MM.1S (cell line): Measurements from ENCODE around the gene PAPLN.

Experiments
- EZH2 ChIP-seq: fragments of 300-600 bp; sonication (generic); optimal IDR thresholded peaks from 2 replicates; pipeline ENCODE3; 2017; ENCODE audit warnings: low read depth, mild to moderate bottlenecking, antibody characterized with exemption, low read length, mixed read lengths
- TF ChIP-seq, protein P1 (sequence below): fragments of 300-600 bp; sonication (generic); IDR thresholded peaks from 2 replicates; pipeline ENCODE4 v1.5.1; 2016; ENCODE audit warnings: antibody characterized with exemption, low read length, mixed read lengths

DNA sequence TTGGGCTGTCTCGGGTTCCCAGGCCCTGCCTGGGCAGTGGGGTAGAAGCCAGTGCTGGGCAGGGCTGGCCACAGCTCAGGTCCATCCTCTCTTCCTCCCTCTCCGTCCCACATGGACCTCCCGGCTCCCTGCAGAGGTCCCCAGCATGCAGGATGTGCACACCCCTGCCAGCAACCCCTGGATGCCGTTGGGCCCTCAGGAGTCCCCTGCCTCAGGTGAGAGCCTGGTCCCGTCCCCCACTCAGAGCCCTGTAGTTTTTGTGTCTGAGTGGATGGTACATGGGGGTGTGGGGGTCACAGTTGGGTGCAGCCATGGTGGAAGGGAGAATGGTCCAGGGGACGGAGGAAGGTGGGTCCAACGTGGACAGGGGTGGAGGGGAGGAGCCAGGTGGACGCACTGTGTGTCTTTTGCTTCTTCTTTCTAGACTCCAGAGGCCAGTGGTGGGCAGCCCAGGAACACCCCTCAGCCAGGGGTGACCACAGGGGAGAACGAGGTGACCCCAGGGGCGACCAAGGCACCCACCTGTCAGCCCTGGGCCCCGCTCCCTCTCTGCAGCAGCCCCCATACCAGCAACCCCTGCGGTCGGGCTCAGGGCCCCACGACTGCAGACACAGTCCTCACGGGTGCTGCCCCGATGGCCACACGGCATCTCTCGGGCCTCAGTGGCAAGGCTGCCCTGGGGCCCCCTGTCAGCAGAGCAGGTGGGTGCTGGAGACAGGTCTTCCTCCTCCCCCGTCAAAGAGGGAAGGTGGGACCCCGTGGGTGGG is 21.7 kb downstream of the PAPLN start:
- TF ChIP-seq, protein P1, sequence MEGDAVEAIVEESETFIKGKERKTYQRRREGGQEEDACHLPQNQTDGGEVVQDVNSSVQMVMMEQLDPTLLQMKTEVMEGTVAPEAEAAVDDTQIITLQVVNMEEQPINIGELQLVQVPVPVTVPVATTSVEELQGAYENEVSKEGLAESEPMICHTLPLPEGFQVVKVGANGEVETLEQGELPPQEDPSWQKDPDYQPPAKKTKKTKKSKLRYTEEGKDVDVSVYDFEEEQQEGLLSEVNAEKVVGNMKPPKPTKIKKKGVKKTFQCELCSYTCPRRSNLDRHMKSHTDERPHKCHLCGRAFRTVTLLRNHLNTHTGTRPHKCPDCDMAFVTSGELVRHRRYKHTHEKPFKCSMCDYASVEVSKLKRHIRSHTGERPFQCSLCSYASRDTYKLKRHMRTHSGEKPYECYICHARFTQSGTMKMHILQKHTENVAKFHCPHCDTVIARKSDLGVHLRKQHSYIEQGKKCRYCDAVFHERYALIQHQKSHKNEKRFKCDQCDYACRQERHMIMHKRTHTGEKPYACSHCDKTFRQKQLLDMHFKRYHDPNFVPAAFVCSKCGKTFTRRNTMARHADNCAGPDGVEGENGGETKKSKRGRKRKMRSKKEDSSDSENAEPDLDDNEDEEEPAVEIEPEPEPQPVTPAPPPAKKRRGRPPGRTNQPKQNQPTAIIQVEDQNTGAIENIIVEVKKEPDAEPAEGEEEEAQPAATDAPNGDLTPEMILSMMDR = no peak
- no peak for TF ChIP-seq EZH2
